Fibroblast of pulmonary artery (primary cell): ENCODE results near the gene DNMT3B.

Experiments
- DNase-seq: peaks from one replicate; pipeline ENCODE4 v3.0.0-alpha.2; 2010; ENCODE audit warnings: low read depth
- H3K4me3 ChIP-seq: replicated peaks from 2 replicates; pipeline ENCODE4 v1.5.1; 2011; ENCODE audit warnings: low read depth, mild to moderate bottlenecking, control low read depth, low read length, moderate library complexity
- CTCF ChIP-seq: IDR thresholded peaks from 2 replicates; pipeline ENCODE4 v1.5.1; 2011; ENCODE audit warnings: mild to moderate bottlenecking, control low read depth, low read length, inconsistent platforms; ENCODE audit errors: missing control alignments

DNMT3B gene

GRCh38 chr20:32805721-32806120 lies 43.5 kb downstream of the DNMT3B start:
- no peak for TF ChIP-seq CTCF
- no peak for DNase-seq
- H3K4me3 ChIP-seq = no peak overlapping the region

GRCh38 chr20:32806356-32806755 lies 44.2 kb downstream of the DNMT3B start:
- TF ChIP-seq CTCF = no peak
- H3K4me3 ChIP-seq = no peak overlapping the region
- DNase-seq = no peak

- no peak overlapping the region for H3K4me3 ChIP-seq
- no peak for TF ChIP-seq CTCF
- DNase-seq = no peak
Measured at GRCh38 chr20:32807706-32808105, 45.5 kb downstream of the DNMT3B start.

- DNase-seq = peak; percentile 25
Measured at GRCh38 chr20:32808438-32808837, 46.3 kb downstream of the DNMT3B start.

GRCh38 chr20:32809907-32810306 lies 47.7 kb downstream of the DNMT3B start:
- no peak for TF ChIP-seq CTCF
- no peak for DNase-seq

More at GRCh38 chr20:32808438-32808837, 46.3 kb downstream of the DNMT3B start:
- H3K4me3 ChIP-seq = no peak overlapping the region
- no peak for TF ChIP-seq CTCF

GRCh38 chr20:32810941-32811340 lies 48.8 kb downstream of the DNMT3B start:
- H3K4me3 ChIP-seq = no peak overlapping the region
- TF ChIP-seq CTCF = no peak
- DNase-seq = no peak

More at GRCh38 chr20:32809907-32810306, 47.7 kb downstream of the DNMT3B start:
- H3K4me3 ChIP-seq = no peak overlapping the region

GRCh38 chr20:32811886-32812285 lies 49.7 kb downstream of the DNMT3B start:
- no peak for TF ChIP-seq CTCF
- DNase-seq = no peak
- H3K4me3 ChIP-seq = no peak overlapping the region
